GM21526 (cell line): ENCODE results near the gene TNXB.
"Not testable (repeated sequence)": the region's sequence is repeated elsewhere in the genome, so short reads cannot be mapped to it uniquely, and the experiment has no call there.

ENCODE experiments used
- ATAC-seq: cut with Tn5 transposase; IDR thresholded peaks from one replicate; pipeline ENCODE4 v1.9.1; 2021; ENCODE audit warnings: moderate library complexity; ENCODE audit not compliant: unreplicated experiment, low FRiP score

Gene TNXB

GRCh38 chr6:32007086-32007485 is 102.1 kb downstream of the TNXB start:
- ATAC-seq, result not testable (repeated sequence)

- ATAC-seq, result not testable (repeated sequence)
Observed at GRCh38 chr6:32005991-32006529, 103.1 kb downstream of the TNXB start.

- not testable (repeated sequence) for ATAC-seq
Observed at GRCh38 chr6:32005538-32005880, 103.6 kb downstream of the TNXB start.

- not testable (repeated sequence) for ATAC-seq
Observed at GRCh38 chr6:32004864-32005537, 104.1 kb downstream of the TNXB start.

GRCh38 chr6:32004393-32004792 is 104.7 kb downstream of the TNXB start:
- ATAC-seq, result not testable (repeated sequence)

DNA sequence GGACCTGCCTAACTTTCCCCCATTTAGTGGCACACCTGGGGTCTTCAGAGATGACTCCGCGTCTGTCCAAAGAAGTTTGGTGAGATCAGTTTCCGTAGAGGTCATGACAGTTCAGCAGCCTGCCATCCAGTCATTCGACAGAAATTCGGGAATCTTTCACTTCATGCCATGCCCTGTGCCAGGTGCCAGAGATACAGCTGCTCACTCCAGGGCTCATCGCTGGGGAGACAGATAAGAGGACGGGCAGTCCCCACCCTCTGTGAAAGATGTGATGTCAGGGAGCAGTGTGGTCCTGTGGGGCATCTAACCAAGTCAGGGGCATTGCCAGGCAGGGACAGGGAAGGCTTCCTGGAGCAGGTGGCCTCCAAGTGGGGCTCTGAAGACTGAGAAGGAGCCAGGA is 105.8 kb downstream of the TNXB start:
- not testable (repeated sequence) for ATAC-seq

GRCh38 chr6:32002546-32003268 is 106.4 kb downstream of the TNXB start:
- not testable (repeated sequence) for ATAC-seq

DNA sequence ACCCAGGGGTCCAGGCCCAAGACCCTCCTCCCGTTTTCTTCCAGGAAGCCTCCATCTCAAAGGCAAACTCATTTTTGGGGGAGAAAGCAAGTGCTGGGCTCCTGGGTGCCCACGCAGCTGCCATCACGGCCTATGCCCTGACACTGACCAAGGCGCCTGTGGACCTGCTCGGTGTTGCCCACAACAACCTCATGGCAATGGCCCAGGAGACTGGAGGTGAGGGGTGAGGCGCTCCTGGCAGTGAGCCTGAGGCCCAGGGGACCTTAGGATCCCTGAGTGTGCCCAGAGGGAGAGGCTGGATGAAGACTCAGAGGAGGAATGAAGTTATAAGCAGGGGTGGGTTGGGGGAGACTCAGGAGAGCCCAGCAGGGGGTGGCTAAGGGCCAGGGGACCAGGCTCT is 112.8 kb downstream of the TNXB start:
- not testable (repeated sequence) for ATAC-seq

DNA sequence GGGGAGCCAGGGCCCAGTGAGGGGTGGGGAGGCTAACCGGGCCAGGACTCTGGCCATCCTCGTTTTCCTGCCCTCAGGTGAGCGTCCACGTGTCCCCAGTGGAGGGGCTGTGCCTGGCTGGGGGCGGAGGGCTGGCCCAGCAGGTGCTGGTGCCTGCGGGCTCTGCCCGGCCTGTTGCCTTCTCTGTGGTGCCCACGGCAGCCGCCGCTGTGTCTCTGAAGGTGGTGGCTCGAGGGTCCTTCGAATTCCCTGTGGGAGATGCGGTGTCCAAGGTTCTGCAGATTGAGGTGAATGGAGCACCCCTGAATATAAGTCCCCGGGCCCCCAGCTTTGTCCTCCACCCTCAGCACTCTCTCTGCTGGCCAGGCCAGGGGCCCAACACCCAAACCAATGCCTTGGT is 114.7 kb downstream of the TNXB start:
- ATAC-seq, result not testable (repeated sequence)
